Activated CD4-positive, alpha-beta T cell treated with anti-CD3 and anti-CD28 coated beads, Interleukin-2, amount 50 U/mL, for 48 hours (primary cell): ENCODE results near the gene EPHA1.

Experiments
- DNase-seq, 2 experiments: peaks; one replicate each; pipeline ENCODE4 v3.0.0-alpha.2; 2020

The EPHA1 gene

DNA sequence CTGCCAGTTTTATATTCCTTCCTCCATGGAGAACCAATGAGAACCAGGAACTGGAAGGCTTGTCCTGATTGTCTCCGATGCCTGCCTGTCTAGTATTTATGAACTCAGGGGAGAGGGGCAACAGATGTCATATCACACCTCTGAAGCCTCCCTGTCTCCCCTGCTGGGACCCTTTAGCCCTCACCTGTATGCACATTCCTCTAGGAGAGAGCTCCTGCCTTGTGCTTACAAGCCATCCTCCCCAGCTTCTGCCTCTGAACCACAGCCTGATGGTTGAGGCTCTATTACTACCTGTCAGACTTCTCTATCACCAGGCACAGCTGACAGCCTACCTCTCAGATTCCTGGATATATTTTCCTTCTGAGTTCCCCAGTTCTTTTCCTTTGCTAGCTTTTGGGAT lies 40.3 kb downstream of the EPHA1 start:
- DNase-seq, result no peak

DNA sequence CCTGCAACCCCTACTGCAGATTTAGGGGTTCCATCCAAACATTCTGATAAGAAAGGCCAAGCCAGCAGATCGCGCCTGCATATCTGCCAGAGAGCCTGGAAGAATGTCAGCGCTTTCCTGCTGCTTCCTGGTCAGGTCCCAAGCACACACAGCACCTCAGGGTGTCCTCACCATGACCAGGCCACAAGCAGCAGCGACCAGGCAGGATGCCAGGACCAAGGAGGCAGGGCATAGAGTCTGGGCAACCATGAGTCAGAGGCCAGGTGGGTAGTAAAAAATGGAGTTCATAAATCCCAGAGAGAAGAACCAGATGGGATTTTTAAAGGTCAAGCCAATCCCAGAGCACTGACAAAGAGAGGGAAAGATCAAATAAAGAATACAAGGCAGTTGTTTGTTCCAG lies 40.7 kb downstream of the EPHA1 start:
- DNase-seq, result no peak

GRCh38 chr7:143363016-143363937 lies 45.4 kb downstream of the EPHA1 start:
- DNase-seq, result no peak

DNA sequence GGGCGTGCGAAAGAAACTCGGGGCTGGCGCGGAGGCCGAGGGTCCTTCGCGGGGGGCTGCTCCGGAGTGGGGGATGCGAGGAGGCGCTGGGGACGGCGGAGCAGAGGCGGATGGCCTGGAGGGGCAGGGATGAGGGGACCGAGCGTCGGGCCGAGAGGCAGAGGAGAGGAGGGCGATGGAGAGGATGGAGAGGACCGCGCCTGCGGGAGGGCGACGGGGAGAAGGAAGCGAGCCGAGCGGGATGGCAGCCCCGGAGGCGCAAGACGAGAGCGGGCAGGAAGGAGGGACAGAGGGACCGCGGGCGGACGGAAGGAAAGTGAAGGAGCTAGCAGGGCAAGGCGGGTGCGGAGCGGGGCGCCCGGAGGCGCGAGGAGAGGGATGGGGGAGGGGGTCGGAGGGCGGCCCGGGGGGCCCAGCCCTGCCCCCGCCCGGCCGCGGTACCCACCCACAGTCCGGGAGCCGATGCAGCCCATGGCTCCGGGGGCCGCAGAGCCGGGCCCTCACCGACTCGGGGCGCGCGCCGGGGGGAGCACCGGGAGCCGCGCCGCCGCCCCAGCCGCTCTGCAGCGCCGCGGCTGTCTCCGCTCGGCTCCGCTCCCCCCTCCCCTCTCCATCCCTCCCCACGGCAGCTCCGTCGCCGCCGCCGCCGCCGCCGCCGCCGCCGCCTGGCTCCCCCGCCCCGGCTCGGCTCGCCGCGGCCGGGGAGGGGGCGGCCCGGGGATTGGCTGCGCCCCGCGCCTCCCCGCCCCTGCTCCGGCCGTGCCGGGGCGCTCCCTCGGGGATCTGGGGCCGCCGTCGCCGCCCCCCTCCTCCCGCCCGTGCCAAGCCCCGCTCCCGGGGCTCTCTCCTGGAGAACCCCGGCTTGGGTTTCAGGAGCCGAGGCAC lies 46.3 kb downstream of the EPHA1 start, which contains the start of gene FAM131B:
Gene FAM131B, minus strand, starts transcription at position 583 of the 885 bp plus-strand sequence. Its CDS starts 110 bp downstream, at position 473.
- peak; percentile 32 to 40 for DNase-seq

DNA sequence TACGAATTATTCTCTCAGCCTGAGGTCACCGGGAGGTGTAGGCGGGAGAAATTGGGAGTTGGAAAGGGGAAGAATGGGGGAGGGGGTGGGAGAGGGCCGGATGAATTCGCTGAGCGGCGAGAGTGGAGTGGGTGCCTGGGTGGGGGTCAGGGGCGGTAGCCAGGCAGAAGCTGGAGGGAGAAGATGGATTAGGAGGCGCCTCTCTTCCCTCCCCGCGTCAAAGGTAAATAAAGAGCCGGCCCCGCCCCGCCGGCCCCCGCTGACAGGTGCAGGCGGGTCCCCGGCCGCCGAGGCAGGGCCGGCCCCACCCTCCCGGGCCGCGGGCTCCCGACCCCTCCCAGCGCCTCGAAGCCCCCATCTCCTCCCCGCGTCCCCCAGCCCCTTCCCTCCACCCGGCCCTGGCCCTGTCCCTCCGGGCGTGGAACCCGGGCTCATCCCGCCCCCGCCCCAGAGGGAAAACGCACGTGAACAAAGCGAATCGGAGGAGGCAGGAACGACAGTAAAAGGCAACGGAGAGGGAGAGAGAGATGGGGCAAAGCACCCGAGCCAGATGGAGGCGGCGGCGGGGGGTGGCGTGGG lies 47.0 kb downstream of the EPHA1 start:
- DNase-seq, result no peak

DNA sequence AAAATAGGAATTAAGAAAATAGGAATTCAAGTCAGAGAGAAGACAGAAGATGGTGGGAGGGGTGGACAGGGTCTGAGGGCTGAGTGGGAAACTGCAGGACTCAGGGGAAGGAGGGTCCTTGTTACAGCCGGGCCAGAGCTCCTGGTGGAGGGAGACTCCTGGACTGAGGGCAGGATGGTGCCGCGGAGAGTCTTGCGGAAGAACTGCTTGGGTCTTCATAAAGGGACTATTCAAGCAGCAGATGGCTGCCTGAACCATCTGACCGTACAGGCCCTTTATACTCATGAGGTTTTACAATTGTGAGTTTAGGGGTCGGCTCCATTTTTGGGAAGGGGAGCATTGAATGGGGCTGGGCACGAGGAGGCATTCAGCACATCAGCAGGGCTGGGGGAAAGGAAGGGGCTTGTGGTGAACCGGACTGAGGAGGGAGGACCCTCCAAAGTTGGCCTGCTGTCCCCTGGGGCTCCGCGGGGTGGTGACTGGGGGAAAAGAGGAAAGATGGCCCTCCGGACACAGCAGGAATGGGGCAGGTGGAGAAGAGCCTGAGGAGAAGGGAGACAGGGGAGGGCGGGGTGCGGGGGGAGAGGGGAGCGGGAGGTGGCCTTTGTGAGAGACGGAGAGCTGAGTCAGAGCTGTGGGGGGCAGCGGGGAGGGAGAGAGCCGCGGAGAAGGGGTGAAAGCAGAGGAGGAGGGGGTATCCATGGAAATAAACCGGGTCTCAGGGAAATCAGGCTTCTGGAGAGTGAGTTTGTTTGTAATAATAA lies 47.7 kb downstream of the EPHA1 start:
- DNase-seq, result no peak

DNA sequence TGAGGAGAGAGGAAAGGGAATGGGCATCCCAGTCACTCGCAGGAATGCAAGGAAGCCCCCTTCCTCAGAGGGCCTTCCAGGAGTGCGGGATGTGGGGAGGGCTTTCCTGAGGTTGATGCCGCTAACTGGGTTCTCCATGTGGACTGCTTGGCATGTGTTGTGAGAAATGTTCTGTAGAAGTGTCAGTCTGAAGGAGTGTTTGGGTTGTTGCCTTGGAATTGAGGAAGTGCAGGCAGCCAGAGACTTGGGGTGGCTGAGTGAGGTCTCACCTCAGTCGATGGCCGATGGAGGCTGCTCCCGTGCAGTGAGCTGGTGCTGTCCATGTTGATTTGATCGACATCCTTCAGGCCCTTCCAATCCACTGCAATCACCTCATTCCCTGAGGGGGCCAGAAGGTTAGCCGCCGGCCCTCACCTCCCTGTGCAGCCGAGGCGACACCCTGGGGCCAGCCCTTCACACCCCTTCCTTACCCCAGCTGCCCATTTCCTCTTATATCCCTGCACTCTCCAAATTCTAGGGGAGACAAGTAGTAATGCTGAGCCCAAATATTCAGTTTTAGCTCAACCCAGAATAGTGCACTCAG lies 48.8 kb downstream of the EPHA1 start:
- no peak for DNase-seq

DNA sequence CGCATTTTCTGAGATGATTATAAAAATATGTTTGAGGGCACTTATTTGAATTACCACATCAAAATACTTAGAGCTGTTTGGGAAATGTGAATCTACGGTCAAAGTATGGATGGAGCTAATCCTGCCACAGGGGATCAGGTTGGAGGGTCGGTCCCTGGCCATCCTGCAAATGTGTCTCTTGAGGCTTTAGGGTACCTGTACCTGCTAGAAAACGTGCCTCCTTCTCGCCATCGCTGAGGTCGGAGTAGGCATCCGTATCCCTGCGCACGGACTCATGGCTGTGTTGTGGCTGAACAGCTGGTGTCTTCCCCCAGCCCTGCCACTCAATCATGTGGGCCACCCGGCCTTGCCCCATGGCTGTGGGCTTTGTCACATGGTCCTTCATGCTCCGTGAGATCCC lies 50.0 kb downstream of the EPHA1 start:
- DNase-seq, result no peak

GRCh38 chr7:143356414-143357050 lies 52.1 kb downstream of the EPHA1 start:
- DNase-seq, result no peak

- no peak for DNase-seq
These were observed 52.9 kb downstream of the EPHA1 start for GRCh38 chr7:143355450-143356385.

DNA sequence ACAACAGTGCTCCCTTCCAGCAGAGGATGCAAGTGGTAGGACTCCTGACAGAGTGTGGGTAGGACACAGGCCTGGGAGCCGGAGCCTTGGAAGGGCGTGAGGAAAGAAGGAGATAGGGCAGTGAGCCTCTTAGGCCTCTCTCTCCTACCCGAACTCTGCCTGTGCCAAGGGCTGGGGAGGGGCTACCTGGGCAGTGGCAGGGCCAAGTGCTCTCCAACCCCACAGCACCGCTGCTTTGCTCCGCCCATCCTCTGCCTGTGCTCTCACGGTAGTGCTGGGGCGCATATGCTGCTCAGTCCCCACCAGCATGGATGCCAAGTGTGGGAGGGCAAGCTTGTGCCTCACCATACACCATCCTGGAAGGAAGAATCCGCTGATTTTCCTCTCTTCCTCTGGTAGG lies 53.7 kb downstream of the EPHA1 start:
- no peak for DNase-seq

GRCh38 chr7:143354376-143354775 lies 54.3 kb downstream of the EPHA1 start:
- DNase-seq, result no peak

- no peak for DNase-seq
These were observed 56.1 kb downstream of the EPHA1 start for GRCh38 chr7:143352531-143353002.

GRCh38 chr7:143351574-143351973 lies 57.1 kb downstream of the EPHA1 start:
- no peak for DNase-seq

- no peak for DNase-seq
These were observed 57.6 kb downstream of the EPHA1 start for GRCh38 chr7:143351060-143351459.

DNA sequence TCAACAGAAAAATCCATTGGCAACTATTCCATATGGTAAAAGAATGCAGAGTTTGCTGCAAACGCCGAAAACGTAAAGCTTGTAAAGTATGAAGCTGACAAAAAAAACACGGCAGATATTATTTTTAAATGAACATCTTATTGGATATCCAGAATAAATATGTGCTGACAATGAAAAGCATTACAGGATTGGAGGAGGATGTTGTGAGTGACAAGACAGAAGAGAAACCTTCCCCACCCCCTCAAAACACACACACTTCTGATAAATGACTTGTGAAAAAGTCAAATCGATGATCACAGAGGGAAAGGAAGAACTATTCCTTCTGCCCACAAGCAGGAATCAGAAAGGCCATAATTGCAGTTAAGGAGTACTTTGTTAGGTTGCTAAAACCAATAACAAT lies 60.7 kb downstream of the EPHA1 start:
- DNase-seq, result no peak

DNA sequence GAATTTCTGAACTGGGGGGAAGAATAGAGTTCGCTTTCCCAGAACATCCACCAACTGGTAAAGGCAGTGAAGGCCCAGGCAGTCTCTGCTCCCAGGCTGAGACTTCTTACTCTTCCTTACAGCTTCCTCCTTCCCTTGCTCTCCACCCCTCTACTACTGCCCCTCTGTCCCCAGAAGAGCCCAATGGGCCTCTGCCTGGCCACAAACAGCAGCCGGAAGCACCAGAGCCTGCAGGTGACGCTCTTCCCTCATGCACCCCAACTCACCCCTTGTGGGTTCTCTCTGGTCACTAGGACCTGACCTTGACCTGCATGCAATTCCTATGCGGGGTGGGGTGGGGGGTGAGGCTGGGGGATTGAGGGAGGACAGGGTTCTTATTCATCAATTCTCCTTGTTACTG lies 62.6 kb downstream of the EPHA1 start:
- no peak for DNase-seq

- DNase-seq, result peak; percentile 69 to 75
These were observed 63.2 kb downstream of the EPHA1 start for GRCh38 chr7:143345428-143345900.

- DNase-seq, result no peak
These were observed 65.1 kb downstream of the EPHA1 start for GRCh38 chr7:143343596-143343995.

DNA sequence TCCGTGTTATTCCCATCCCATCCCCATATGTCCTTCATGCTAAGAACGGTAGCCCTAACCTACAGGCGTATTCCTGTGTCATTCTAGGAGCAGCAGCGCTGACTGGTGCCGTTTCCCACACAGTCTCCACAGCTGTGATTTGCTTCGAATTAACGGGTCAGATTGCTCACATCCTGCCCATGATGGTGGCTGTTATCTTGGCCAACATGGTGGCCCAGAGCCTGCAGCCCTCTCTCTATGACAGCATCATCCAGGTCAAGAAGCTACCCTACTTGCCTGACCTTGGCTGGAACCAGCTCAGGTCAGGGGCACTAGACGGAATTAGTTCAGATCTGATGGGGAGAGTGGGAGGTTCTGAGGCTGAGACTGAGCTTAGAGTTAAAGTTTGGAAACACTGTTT lies 66.8 kb downstream of the EPHA1 start:
- no peak for DNase-seq
